GM12801 (cell line): Measurements from ENCODE around the gene SDCCAG8.

ENCODE experiments used
- TF ChIP-seq, protein P1 (sequence below): IDR thresholded peaks from one replicate; pipeline ENCODE4 v1.5.1; 2011; ENCODE audit warnings: control low read depth; ENCODE audit not compliant: insufficient read length; ENCODE audit errors: extremely low read depth

Gene SDCCAG8

DNA sequence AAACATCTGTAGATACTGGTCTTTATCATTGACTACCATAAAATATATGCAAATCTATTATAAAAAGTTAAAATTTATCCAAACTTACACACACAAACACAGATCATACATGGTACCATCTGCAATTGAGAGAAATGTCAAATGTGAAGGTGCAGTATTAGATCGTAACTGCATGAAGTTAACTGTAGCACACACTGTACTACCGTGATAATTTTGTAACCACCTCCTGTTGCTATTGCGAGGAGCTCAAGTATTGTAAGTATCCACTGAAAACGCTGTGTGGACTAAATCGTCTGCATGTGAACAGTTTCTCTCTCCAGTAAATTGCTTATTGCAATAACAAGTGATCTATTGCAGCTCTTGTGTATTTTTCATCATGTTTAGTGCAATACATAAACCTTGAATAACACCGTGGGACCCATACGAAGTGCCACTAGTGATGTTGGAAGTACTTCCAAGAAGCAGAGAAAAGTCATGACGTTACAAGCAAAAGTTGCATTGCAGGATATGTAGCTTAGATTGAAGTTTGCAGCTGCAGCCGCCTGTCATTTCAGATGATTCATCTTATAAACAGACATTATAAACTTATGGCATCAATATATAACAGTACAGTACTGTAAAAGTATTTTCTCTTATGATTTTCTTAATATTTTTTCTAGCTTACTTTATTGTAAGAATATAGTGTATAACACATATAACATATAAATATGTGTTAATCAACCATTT, 172.9 kb downstream of the SDCCAG8 start:
- TF ChIP-seq, protein P1, sequence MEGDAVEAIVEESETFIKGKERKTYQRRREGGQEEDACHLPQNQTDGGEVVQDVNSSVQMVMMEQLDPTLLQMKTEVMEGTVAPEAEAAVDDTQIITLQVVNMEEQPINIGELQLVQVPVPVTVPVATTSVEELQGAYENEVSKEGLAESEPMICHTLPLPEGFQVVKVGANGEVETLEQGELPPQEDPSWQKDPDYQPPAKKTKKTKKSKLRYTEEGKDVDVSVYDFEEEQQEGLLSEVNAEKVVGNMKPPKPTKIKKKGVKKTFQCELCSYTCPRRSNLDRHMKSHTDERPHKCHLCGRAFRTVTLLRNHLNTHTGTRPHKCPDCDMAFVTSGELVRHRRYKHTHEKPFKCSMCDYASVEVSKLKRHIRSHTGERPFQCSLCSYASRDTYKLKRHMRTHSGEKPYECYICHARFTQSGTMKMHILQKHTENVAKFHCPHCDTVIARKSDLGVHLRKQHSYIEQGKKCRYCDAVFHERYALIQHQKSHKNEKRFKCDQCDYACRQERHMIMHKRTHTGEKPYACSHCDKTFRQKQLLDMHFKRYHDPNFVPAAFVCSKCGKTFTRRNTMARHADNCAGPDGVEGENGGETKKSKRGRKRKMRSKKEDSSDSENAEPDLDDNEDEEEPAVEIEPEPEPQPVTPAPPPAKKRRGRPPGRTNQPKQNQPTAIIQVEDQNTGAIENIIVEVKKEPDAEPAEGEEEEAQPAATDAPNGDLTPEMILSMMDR: no peak

DNA sequence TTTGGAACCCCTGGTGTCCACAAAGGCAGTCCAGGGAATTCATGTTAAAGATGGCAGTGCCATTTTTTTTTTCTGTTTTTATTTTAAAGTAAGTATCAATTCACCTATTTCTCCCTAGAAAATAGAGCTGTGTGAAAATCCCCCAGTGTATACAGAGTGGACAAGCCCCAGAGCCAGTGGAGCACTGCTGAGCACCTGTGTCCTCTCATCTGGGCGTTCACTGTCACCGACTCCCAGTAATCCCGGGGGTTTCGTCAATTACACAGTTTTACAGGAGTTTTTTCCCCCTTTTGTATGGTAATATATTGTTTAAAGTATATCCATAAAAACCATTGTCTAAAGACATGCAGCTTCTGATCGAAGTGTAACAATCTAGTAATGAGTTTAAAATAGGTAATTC, 175.8 kb downstream of the SDCCAG8 start:
- TF ChIP-seq, protein P1: no peak

DNA sequence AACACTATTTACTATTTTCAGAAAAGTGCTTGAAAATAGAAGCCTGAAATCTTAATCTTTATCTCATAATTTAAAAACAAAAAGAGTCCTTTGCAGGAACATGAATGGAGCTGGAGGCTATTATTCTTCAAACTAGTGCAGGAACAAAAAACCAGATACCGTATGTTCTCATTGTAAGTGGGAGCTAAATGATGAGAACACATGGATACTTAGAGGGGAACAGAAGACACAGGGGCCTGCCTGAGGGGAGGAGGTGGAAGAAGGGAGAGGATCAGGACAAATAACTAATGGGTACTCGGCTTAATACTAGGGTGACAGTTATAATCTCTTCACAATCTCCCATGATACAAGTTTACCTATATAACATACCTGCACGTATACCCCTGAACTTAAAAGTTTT, 176.3 kb downstream of the SDCCAG8 start:
- TF ChIP-seq, protein P1: no peak

DNA sequence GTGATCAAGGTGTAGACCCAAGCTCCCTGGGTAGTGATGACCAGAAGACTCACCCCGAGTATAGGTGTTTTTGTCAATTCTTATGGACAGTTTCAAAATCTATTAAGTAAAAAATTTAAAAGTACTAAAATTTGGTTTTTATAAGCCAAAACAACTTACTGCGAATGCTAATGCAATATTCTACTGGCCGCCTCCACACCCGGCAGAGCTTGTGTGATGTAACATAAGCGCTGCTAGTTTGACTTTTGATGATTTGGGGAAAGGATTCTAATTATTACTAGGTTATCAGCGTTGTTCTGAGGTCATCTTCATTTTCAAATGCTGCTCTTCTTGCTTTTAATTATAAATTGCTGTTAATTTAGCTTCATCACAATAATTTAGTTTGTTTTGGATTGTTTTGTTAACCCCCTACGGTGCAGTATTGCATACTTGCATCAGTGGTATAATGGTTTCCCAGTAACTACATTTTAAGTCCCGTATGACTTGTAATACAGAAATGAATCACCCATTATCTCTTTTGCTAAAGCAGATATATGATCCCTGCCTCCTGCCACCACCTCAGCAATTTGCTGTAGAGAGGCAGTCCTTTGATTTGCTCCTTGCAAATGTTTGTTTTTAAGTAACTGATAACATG, 178.0 kb downstream of the SDCCAG8 start:
- TF ChIP-seq, protein P1: no peak

DNA sequence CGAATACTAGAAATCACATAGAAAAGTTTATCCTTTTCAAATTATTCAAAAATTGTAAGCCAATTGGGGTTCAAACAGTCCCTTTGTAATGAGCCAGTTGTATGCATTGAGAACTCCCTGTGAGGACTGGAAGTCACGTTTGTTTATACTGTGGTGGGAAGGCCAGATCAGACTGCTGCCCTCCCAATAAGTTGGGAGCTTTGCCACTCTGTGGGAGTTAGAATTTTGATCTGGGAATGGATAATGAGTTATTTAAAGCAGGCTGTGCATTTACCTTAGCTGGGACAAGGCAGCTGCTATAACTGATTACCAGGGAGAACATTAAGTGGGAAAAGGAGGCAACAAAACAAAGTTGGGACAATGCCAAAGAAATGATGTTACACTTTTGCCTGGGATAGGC, 178.8 kb downstream of the SDCCAG8 start:
- TF ChIP-seq, protein P1: no peak

DNA sequence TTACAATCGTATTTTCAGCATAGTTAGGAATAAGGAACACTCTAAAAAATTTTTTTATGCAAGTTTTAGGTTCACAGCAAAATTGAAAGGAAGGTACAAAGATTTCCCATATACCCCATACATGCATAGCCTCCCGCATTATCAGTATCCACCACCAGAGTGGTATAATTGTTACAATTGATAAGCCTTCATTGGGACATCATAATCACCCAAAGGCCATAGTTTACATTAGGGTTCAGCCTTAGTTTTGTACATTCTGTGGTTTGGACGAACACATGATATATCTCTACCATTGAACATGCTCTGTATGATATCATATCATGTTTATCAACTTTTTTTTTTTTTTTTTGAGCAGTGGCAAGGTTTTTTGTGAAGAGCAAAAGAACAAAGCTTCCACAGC, 180.0 kb downstream of the SDCCAG8 start:
- TF ChIP-seq, protein P1: no peak

DNA sequence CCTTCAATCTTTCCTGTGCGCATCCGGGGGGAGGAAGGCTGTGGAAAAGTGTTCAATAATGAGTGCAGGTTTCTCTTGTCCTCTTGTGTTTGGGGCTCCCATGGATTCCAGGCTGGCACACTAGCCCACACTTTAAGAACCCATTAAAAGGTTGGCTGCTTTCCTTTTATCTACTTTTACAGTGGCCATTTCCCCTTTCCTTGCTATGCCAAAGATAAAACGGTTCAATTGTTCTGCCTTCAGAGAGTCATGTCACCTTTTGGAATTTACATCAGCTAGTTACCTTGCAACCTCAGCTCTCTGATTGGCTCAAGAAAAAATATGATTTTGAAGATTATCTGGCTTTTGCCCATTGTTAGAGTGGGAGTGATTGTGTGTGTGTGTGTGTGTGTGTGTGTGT, 182.3 kb downstream of the SDCCAG8 start:
- TF ChIP-seq, protein P1: no peak
